Neuronal stem cell (in vitro differentiated cells): ENCODE results near the gene IRGQ.

Experiments
- DNase-seq: peaks from one replicate; pipeline ENCODE4 v3.0.0-alpha.2; 2013; ENCODE audit warnings: low spot score
- H2AFZ ChIP-seq: one replicate; pipeline ENCODE4 v1.6.1; 2013; ENCODE audit warnings: mild to moderate bottlenecking, low read length, inconsistent platforms
- H2AK5ac ChIP-seq: 2 replicates; pipeline ENCODE4 v1.6.1; 2013; ENCODE audit warnings: low read depth, mild to moderate bottlenecking, inconsistent platforms, low read length, moderate library complexity, mixed read lengths
- H2BK120ac ChIP-seq: 2 replicates; pipeline ENCODE4 v1.6.1; 2013; ENCODE audit warnings: low read depth, mild to moderate bottlenecking, inconsistent platforms, low read length, moderate library complexity, mixed read lengths
- H2BK12ac ChIP-seq: one replicate; pipeline ENCODE4 v1.6.1; 2013; ENCODE audit warnings: low read length, inconsistent platforms
- H2BK15ac ChIP-seq: 2 replicates; pipeline ENCODE4 v1.6.1; 2013; ENCODE audit warnings: mild to moderate bottlenecking, low read length, inconsistent platforms, mixed read lengths
- H2BK5ac ChIP-seq: one replicate; pipeline ENCODE4 v1.6.1; 2013; ENCODE audit warnings: inconsistent platforms, mild to moderate bottlenecking, low read length, moderate library complexity
- H3K14ac ChIP-seq: one replicate; pipeline ENCODE4 v1.6.1; 2013; ENCODE audit warnings: low read length, inconsistent platforms
- H3K18ac ChIP-seq: 2 replicates; pipeline ENCODE4 v1.6.1; 2013; ENCODE audit warnings: low read length, inconsistent platforms
- H3K23ac ChIP-seq: 2 replicates; pipeline ENCODE4 v1.6.1; 2013; ENCODE audit warnings: low read depth, mild to moderate bottlenecking, mixed read lengths, low read length, inconsistent platforms; ENCODE audit not compliant: poor library complexity
- H3K27ac ChIP-seq: replicated peaks from 3 replicates; pipeline ENCODE4 v1.5.1; 2013; ENCODE audit warnings: low read length, inconsistent platforms
- H3K27me3 ChIP-seq, 3 experiments: 2 replicates each; pipeline ENCODE4 v1.6.1; 2013; ENCODE audit warnings: low read length in 3 of 3, mild to moderate bottlenecking in 2 of 3, inconsistent platforms in 1 of 3, low read depth in 1 of 3, mixed read lengths in 1 of 3, moderate library complexity in 1 of 3; ENCODE audit not compliant: control insufficient read depth in 3 of 3, insufficient read depth in 3 of 3
- H3K36me3 ChIP-seq, 2 donors: replicated peaks in 1 of 2; 2 replicates each; pipeline ENCODE4 v1.6.1; 2013; ENCODE audit warnings: low read length in 2 of 2; ENCODE audit not compliant: control insufficient read depth in 2 of 2, insufficient read depth in 2 of 2
- H3K4ac ChIP-seq: 2 replicates; pipeline ENCODE4 v1.6.1; 2013; ENCODE audit warnings: inconsistent platforms, mild to moderate bottlenecking, low read length, moderate library complexity
- H3K4me1 ChIP-seq, 2 donors: 1 replicate in 1 of 2; 2 replicates in 1 of 2; pipeline ENCODE4 v1.6.1; 2013; ENCODE audit warnings: low read length in 2 of 2, low read depth in 1 of 2; ENCODE audit not compliant: control insufficient read depth in 2 of 2, insufficient read depth in 1 of 2
- H3K4me2 ChIP-seq: one replicate; pipeline ENCODE4 v1.6.1; 2013; ENCODE audit warnings: mild to moderate bottlenecking, low read length, inconsistent platforms; ENCODE audit not compliant: insufficient read depth, poor library complexity, severe bottlenecking
- H3K4me3 ChIP-seq, 2 donors: 2 replicates each; pipeline ENCODE4 v1.5.1; 2013; ENCODE audit warnings: low read length in 2 of 2, mild to moderate bottlenecking in 2 of 2, inconsistent platforms in 1 of 2, moderate library complexity in 1 of 2
- H3K79me1 ChIP-seq: one replicate; pipeline ENCODE4 v1.6.1; 2013; ENCODE audit warnings: low read depth, mild to moderate bottlenecking, inconsistent platforms, low read length, moderate library complexity
- H3K9ac ChIP-seq: one replicate; pipeline ENCODE4 v1.6.1; 2013; ENCODE audit warnings: mild to moderate bottlenecking, low read depth, low read length, inconsistent platforms; ENCODE audit not compliant: poor library complexity
- H3K9me3 ChIP-seq, 2 donors: replicated peaks in 1 of 2; 2 replicates each; pipeline versions ENCODE3 to v1.6.1; 2013; ENCODE audit warnings: low read length in 2 of 2, mild to moderate bottlenecking in 2 of 2, inconsistent platforms in 1 of 2, low read depth in 1 of 2, mixed read lengths in 1 of 2, moderate library complexity in 1 of 2; ENCODE audit not compliant: control insufficient read depth in 2 of 2, insufficient read depth in 1 of 2
- H4K8ac ChIP-seq: one replicate; pipeline ENCODE4 v1.6.1; 2013; ENCODE audit warnings: low read depth, mild to moderate bottlenecking, inconsistent platforms, low read length, moderate library complexity
- H4K91ac ChIP-seq: one replicate; pipeline ENCODE4 v1.6.1; 2013; ENCODE audit warnings: low read length, low read depth, mild to moderate bottlenecking, inconsistent platforms; ENCODE audit not compliant: poor library complexity
- WGBS, 2 donors: extraction: QIAGEN DNeasy Blood & Tissue Kit; methylation state at CpG; one replicate each; pipeline ENCODE4 v1.1.7; 2013; ENCODE audit warnings: missing lambda C conversion rate in 2 of 2, mixed read lengths in 1 of 2; ENCODE audit not compliant: insufficient read length in 2 of 2, insufficient replicate concordance in 1 of 2; ENCODE audit errors: extremely low coverage in 2 of 2; 5-methylcytosine and 5-hydroxymethylcytosine counted together

The IRGQ gene

DNA sequence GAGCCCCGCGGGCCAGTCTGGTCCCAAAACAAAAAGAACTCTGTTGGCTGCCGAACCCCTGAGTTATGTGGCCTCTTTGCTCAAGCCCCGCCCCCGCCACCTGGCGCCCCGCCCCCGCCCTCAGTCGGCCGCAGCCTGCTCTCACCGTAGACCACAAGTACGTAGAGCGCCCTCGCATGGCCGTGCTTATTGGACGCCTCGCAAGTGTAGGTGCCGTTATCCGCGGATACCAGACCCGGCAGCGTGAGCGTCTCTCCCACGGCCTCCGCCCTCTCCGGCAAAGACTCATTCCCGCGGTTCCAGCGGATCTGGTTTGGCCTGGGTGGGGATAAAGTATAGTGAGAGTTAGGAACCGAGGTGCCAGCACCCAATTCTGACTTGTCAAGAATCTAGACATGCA, 29.0 kb upstream of the IRGQ start:
- Histone ChIP-seq H3K4me1 (peaks cover 3 to 7% of the 10 kb centered on the region in 2 donors), H3K27me3 (no peaks in the 10 kb centered on the region), H2BK120ac (no peak overlapping the region), H3K9ac (no peak overlapping the region), H2AK5ac (no peak overlapping the region), H4K91ac (no peak overlapping the region), H2BK15ac (no peak overlapping the region), H3K9me3 (peaks cover 0 to 2% of the 10 kb centered on the region in 2 donors), H3K36me3 (peaks cover 35 to 66% of the 10 kb centered on the region in 2 donors), H4K8ac (no peak overlapping the region), H3K4me3 (no peak overlapping the region), H3K27ac (no peak overlapping the region), H3K4ac (no peak overlapping the region), H3K4me2 (no peak overlapping the region), H3K14ac (no peak overlapping the region), H2BK5ac (no peak overlapping the region), H3K23ac (no peak overlapping the region), H3K18ac (no peak overlapping the region), H2AFZ (no peak overlapping the region), H3K79me1 (no peaks in the 10 kb centered on the region), H2BK12ac (no peak overlapping the region)
- WGBS, 2 donors, result no CpG with 5 or more reads among the region's 30 CpGs
- no peak for DNase-seq

DNA sequence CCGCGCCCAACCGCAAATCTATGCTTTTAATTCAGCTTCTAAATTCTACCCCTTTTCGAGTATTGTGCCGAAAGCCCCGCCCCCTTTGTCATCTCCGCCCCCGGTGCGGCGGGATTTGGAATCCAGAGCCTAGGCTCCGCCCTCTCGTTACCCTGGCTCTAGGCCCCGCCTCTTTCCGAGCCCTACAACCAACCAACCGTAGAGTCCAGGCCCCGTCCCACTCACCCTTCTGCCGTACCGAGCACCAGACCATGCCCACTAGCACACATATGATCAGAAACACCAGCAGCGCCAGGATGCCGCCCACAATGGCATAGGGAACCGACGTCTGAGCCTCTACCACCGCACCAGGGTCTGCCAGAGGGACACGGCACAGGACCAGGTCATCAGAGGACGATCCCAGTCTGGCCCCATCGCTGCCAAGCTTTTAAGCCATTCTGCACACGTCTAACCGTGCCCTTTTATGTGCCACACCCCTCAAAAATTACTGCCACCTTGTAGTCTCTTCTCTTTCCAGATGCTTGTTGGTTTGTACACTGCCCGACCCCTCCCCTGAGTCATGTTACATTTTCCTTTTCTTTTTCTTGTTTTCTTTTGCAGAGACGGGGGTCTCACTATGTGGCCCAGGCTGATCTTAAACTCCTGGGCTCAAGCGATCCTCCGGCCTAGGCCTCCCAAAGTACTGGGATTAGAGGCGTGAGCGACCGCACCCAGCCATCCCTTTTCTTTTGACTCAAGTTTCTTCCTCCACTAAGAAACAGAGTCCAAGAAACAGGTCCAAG, 28.1 kb upstream of the IRGQ start:
- no peak for DNase-seq
- no CpG with 5 or more reads among the region's 35 CpGs for WGBS, 2 donors

DNA sequence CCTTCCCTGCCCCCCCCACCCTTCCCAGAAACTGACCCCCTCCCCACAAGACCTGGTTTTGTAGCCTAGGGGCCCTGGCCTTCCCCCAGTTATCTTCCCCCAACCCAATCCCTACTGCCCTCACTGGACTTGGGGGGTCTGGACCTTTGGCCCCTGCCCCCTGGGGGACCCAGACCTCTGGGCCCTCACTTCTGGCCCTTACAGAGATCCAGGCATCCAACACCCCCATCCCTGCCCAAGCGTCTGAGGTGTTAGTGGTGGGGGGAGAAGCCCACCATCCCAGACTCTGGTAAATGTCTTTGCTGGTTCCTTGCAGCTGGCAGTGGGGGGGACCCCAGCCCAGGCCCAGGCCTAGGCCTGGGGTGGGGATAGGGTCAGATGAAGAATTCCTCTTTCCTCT, 27.0 kb upstream of the IRGQ start:
- Histone ChIP-seq H2AFZ (no peak overlapping the region), H3K9ac (no peak overlapping the region), H3K23ac (no peak overlapping the region), H2BK120ac (no peak overlapping the region), H3K27ac (no peak overlapping the region), H4K8ac (no peak overlapping the region), H3K27me3 (no peaks in the 10 kb centered on the region), H3K18ac (no peak overlapping the region), H2BK15ac (no peak overlapping the region), H3K4me1 (peaks cover 3 to 10% of the 10 kb centered on the region in 2 donors), H3K4me3 (no peak overlapping the region), H3K4ac (no peak overlapping the region), H4K91ac (no peak overlapping the region), H3K9me3 (peaks cover 0 to 2% of the 10 kb centered on the region in 2 donors), H3K4me2 (no peak overlapping the region), H2AK5ac (no peak overlapping the region), H3K79me1 (no peaks in the 10 kb centered on the region), H3K14ac (no peak overlapping the region), H3K36me3 (peaks cover 35 to 55% of the 10 kb centered on the region in 2 donors), H2BK5ac (no peak overlapping the region), H2BK12ac (no peak overlapping the region)
- WGBS, 2 donors, result no CpG with 5 or more reads among the region's 1 CpG
- DNase-seq, result no peak

More for the DNA sequence above, 28.1 kb upstream of the IRGQ start:
- peaks cover 3 to 7% of the 10 kb centered on the region in 2 donors for H3K4me1 ChIP-seq
- H2AK5ac ChIP-seq, result no peak overlapping the region
- H3K27me3 ChIP-seq, result no peaks in the 10 kb centered on the region
- no peak overlapping the region for H2BK15ac ChIP-seq
- H2AFZ ChIP-seq, result no peak overlapping the region
- peaks cover 0 to 2% of the 10 kb centered on the region in 2 donors for H3K9me3 ChIP-seq
- H3K27ac ChIP-seq, result no peak overlapping the region
- no peak overlapping the region for H3K23ac ChIP-seq
- no peak overlapping the region for H3K4ac ChIP-seq
- peak overlapping the region; percentile 85 for H4K91ac ChIP-seq
- H3K4me2 ChIP-seq, result no peak overlapping the region
- H3K4me3 ChIP-seq, result no peak overlapping the region
- no peak overlapping the region for H3K14ac ChIP-seq
- no peak overlapping the region for H3K18ac ChIP-seq
- H3K36me3 ChIP-seq, result peaks cover 35 to 62% of the 10 kb centered on the region in 2 donors
- H3K9ac ChIP-seq, result no peak overlapping the region
- H4K8ac ChIP-seq, result no peak overlapping the region
- no peak overlapping the region for H2BK12ac ChIP-seq
- H2BK120ac ChIP-seq, result peak overlapping the region; percentile 23
- no peaks in the 10 kb centered on the region for H3K79me1 ChIP-seq
- H2BK5ac ChIP-seq, result no peak overlapping the region

DNA sequence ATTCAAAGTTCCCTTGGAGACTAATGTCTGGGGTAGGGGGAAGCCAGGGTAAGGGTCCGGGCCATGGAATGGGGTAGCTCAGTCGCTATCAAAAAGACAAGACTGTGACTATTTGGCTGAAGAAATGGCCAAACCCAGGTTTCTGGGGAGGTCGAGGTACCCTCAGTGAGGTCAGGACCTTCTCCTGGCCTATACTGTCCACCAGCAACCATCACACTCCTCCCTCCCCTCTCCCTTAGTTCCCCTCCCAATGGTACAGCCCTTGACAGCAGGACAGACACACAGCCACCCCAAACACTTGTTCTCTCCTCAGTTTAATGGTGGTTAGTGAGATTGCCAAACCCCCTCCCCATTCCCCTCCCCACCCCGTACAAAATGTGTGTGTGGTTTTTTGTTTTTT, 26.1 kb upstream of the IRGQ start:
- no peak overlapping the region for H3K23ac ChIP-seq
- H3K27ac ChIP-seq, result no peak overlapping the region
- no peak overlapping the region for H2BK12ac ChIP-seq
- H3K79me1 ChIP-seq, result no peaks in the 10 kb centered on the region
- H3K4me2 ChIP-seq, result no peak overlapping the region
- H2AK5ac ChIP-seq, result no peak overlapping the region
- DNase-seq, result no peak
- H2BK120ac ChIP-seq, result no peak overlapping the region
- no peaks in the 10 kb centered on the region for H3K27me3 ChIP-seq
- peaks cover 0 to 2% of the 10 kb centered on the region in 2 donors for H3K9me3 ChIP-seq
- H4K91ac ChIP-seq, result no peak overlapping the region
- H3K4me1 ChIP-seq, result peaks cover 3 to 10% of the 10 kb centered on the region in 2 donors
- H2AFZ ChIP-seq, result no peak overlapping the region
- no peak overlapping the region for H2BK5ac ChIP-seq
- no peak overlapping the region for H2BK15ac ChIP-seq
- H3K36me3 ChIP-seq, result peaks cover 30 to 50% of the 10 kb centered on the region in 2 donors
- no CpG with 5 or more reads among the region's 4 CpGs for WGBS, 2 donors
- H3K4me3 ChIP-seq, result no peak overlapping the region
- no peak overlapping the region for H3K9ac ChIP-seq
- H3K18ac ChIP-seq, result no peak overlapping the region
- H3K4ac ChIP-seq, result no peak overlapping the region
- no peak overlapping the region for H3K14ac ChIP-seq
- no peak overlapping the region for H4K8ac ChIP-seq
